ENCODE measurements around the gene LPIN1.

LPIN1 gene

DNA sequence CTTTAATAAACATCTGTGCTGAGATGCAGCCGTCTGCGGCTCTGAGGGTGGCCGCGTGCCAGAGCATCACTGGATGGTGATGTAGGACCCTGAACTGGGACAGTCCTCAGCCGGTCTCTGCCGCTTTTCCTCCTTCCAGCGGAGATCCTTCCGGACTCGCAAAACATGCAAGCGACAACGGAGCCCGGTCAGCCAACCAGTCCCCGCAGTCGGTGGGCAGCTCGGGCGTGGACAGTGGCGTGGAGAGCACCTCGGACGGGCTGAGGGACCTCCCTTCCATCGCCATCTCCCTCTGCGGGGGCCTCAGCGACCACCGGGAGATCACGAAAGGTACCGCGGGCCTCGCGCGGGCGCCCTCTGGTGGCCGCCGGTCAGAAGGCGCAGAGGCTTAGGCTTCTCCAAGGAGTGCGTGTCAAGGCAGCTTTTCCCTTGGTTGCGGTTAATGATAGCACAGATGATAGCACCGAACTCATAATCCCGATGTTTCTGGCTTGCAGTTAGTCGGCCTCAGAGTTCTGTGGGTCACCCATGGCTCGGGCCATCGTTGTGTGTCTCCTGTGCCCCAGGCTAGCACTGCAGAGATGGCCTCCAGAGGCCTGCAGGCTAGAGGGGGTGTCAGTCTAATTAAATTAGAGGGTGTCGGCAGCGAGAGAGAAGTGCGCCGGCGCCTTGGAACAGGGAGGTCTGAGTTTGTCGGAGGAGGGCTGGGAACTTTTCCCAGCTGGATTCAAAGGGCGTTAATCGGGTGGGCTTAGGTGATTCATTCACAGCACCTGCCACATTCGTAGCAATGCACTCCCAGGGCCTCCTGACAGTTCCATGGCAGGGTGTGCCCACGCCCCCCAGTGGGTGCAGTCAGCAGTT, 38.5 kb downstream of the LPIN1 start:
- DNase-seq (ENCODE audit: low spot score) = peak; percentile 86

GRCh38 chr2:11785611-11785940, 39.1 kb downstream of the LPIN1 start:
- no peak for DNase-seq (ENCODE audit: low spot score)

DNA sequence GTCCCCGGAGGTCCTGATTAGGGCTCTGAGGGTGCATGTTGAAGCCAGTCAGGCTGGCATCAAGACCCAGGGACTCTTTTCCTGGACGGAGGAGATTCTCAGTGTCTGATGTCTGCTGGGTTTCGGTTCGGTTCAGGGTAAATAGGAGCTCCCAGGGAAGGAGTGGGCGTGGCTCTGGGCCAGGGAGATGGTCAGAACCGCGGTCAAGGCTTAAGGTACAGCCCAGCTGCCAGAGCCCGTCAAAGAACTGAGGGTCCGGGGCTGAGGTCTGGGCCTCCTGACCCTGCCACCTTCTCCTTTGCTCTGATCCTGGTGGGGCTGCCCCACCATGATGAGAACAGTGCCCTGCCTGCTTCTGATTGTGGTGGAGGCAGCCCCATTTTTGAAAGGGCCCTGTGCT, 39.8 kb downstream of the LPIN1 start:
- no peak for DNase-seq (ENCODE audit: low spot score)

DNA sequence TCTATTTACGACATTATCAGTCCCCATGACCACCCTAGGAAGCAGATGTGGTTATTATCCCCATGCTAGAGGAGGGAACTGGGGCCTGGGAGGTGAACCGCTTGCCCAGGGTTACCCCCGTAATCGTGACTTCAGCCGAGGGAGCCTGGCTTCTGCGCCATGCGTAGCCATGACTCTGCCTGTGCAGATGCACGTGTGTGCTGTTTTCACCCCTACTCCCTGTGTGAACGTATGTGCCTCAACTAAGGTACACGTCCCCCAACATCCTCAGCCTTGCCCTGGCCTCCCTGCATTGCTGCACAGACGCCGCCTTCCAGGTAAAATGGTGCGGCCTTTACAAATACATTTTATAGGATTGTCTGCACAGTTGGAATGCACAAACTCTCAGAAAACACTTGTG, 40.2 kb downstream of the LPIN1 start:
- DNase-seq (ENCODE audit: low spot score) = no peak

DNA sequence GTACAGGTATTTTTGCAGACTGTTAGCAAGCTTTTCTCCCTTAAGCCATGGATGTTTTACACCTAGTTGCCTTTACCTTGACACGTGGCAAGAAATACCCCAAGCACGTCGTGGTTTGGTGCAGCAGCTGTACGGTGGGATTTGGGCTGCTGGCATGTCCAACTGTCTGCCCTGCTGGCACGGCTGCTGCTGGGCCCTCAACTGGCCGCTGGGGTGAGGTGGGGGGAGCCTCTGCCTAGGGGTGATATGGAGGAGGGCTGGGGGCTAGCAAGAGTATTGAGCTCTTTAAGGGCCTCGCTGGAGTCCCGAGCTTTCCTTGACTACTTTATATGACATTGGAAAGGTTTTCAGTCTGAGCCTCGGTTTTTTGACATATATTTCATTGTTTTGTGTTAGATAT, 41.6 kb downstream of the LPIN1 start:
- no peak for DNase-seq (ENCODE audit: low spot score)

GRCh38 chr2:11788461-11789124, 42.2 kb downstream of the LPIN1 start:
- no peak for DNase-seq (ENCODE audit: low spot score)

DNA sequence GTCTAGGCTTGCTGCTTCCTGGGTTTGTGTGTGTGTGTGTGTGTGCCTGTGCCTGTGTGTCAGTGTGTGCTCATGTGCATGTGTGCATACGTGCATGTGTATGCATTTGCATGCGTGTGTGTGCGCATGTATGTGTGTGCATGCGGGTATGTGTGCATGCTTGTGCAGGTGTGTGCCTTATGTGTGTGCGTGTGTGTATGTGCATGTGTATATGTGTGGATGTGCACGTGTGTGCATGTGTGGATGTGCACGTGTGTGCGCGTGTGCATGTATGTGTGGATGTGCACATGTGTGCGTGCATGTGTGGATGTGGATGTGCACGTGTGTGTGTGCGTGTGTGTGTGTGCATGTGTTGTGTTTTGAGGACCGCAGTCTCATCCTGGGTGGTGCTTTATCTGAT, 42.8 kb downstream of the LPIN1 start:
- no peak for DNase-seq (ENCODE audit: low spot score)

- DNase-seq (ENCODE audit: low spot score) = no peak
Measured at GRCh38 chr2:11790228-11790627, 43.8 kb downstream of the LPIN1 start.

- no peak for DNase-seq (ENCODE audit: low spot score)
Measured at GRCh38 chr2:11795590-11795989, 49.2 kb downstream of the LPIN1 start.

DNA sequence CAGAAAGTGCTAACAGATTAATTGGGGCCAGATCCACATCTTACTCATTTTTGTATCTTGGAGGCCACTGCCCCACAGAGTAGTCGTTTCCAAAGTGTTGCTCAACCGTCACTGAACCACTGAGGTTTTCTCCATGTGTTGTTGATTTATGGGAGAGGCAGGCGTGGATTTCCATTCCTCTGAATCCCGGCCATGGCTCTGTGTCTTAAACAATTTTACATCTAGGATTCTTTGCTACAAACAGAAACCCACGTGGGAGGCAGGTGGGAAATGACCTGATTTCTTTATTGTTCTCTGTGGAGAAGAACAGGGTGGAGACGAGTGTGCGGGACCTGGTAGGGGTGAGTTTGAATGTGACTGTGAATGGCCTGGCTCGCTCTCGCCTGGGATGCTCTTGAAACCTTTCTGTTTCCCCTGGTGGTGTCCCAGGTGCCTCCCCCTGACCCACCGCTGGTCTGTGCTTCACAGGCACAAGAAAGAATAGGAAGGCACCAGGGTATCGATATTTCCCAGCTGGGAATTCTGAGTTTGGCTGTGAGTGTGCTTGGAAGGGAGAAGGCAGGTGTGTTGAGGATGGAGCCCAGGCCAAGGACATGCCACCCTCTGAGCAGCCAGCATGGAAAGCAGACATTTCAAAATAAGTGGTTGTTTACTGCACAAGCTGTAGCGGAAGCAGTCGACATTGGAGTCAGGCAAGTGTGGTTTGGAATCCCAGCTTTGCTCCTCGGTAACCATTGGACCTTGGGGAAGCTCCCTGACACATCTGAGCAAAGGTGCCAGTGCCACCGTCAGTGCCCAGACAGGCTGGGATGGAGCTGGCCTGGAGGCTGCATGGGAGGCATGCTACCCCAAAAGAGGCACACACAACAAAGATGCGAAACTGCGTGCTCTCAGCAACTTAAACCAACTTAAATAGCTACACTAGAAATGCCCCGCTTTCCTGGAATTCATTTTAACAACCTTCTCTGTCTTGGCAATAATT, 50.0 kb downstream of the LPIN1 start:
- DNase-seq (ENCODE audit: low spot score) = no peak

- no peak for DNase-seq (ENCODE audit: low spot score)
Measured at GRCh38 chr2:11797846-11798245, 51.4 kb downstream of the LPIN1 start.

DNA sequence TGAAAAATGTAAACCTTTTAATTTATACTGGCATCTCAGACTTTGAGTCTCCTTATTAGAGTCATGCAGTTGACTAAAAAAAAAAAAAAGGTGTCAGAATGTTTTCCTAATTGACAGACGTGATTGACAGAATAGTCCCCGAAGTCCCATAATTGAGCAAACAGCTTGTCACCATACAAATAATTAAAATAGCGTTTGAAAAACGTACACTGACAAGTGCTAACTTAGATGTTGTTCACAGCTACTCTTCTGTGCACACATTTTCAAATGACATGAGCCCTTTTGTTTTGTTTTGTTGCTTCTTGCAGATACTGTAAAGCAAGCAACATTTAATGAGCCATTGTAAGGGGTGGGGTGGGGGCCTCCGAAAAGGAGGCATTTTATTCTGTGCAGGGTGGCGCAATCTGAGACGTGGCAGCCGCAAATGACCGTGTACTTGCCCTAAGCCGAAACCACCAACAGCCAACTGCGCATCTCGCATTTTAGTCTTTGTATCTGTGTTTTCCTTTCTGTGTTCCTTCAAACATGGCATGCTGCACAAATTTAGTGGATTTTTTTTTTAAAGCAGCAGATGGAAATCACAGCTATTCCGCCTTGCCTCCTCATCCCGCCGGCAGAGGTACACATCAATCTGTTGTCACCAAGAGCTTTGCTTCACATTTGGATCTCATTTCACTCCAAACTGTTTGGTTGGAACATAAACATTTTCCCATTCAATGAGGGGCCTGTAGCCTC, 52.4 kb downstream of the LPIN1 start:
- DNase-seq (ENCODE audit: low spot score) = no peak

GRCh38 chr2:11799826-11800225, 53.4 kb downstream of the LPIN1 start:
- DNase-seq (ENCODE audit: low spot score) = no peak

DNA sequence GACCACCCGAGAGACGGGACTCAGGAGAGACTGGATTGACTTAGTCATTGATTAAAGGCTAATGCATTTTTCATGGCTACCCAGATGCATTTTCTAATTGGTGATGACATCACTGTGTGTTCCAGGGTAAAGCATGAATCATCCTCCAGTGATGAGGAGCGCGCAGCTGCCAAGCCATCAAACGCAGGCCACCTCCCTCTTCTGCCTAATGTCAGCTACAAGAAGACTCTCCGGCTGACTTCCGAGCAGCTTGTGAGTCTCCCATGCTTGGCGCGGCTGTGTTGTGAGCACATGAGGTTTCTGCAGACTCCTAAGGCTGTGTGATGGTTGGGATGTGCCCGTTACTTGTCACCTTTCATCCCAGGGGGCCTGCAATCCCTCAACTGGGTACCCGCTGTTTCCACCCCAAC, 56.4 kb downstream of the LPIN1 start:
- DNase-seq (ENCODE audit: low spot score) = peak; percentile 47

GRCh38 chr2:11805024-11805423, 58.6 kb downstream of the LPIN1 start:
- DNase-seq (ENCODE audit: low spot score) = peak; percentile 52

DNA sequence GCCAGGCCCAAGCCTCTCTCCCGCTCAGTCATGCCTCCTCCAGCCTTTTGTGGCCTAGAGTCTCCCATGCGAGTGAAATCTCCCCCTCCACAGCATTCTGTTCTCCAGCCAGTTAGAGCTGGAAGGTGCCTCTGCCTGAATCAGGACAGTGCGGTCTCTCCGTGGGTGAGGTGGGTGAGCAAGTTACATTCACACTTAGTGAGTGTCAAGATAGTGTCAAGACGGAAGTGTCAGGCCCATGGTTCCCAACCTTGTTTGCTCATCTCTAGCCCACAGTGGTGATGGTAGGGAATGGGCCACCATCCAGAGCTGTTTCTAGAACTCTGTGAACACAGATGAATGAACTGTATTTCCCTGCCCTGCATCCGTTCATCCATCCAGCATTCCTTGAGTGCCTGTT, 59.5 kb downstream of the LPIN1 start:
- DNase-seq (ENCODE audit: low spot score) = peak; percentile 41

DNA sequence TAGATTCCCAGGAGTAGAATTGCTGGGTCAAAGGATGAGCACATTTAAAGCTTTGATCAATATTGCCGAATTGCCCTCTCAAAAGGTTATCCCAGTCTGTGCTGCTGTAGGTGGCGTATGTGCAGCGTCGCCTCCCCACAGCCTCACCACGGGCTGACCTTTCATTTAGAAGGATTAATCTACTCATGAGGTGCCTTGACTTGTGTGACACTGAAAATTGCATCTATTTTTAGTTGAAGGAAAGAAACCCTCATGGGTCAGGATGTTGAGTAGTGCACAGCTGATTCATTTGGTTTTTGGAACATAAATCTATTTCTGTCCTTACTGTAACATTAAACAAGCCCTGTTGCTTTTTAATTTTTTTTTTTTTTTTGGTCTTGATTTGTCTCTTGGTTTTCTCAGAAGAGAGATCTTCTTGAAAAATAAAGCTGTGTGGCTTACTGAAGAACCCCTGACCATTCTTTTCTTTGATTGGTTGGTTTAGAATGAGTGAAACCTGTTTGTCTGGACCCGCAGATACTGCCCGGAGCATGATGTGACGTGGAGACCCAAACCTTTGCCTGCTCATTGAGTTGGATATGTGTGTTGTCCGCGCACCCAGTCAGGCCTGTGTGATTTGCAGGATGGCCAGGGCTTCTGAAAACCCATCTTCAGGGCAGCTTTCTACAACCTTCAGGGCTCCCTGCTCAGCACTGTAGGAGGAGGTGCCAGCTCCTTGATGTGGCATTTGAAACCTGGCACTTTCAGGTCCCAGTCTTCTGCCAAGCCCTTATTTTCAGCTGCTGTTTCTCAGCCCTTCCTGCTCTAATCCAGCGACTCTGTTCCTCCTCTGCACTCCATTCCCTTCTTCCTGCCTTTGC, 61.0 kb downstream of the LPIN1 start:
- peak; percentile 14 for DNase-seq (ENCODE audit: low spot score)

GRCh38 chr2:11808016-11808400, 61.6 kb downstream of the LPIN1 start:
- DNase-seq (ENCODE audit: low spot score) = peak; percentile 26

DNA sequence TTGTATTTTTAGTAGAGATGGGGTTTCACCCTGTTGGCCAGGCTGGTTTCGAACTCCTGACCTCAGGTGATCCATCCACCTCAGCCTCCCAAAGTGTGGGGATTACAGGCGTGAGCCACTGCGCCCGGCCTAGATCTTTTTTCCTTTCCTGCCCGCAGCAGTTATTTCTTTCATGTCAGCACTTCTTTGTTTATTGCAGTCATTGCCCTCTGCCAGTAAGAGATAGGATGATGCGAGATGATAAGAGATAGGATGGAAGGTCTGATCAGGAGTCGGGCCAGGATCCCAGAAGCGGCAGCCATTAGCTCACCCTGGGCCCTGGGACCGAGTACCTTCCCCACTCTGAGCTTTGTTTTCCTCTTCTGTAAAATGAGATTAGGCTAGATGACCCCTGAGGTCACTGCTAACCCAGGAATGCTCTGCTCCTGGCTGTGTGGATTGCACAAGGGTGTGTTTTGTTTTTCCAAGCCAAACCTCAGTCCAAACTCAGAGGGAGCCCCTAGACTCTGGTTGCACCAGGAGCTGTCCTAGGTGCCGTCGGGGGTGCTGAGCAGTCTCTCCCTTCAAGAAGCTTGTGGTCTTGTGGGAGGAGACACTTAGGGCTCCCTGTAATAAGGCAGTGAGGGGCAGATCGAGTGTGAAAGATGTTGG, 63.3 kb downstream of the LPIN1 start:
- DNase-seq (ENCODE audit: low spot score) = peak; percentile 33

- peak; percentile 48 for DNase-seq (ENCODE audit: low spot score)
Measured at GRCh38 chr2:11810237-11810977, 64.0 kb downstream of the LPIN1 start.
